Rectal smooth muscle tissue (tissue), 1 donor: ENCODE measurements around the gene POLR2L.
A peak's percentile ranks its signal among the peaks of the same experiment; 100 is the strongest.

ENCODE experiments used
- H3K27ac ChIP-seq: one replicate; pipeline ENCODE4 v1.7.0; 2013; ENCODE audit warnings: low read depth, low read length, inconsistent platforms
- H3K27me3 ChIP-seq: one replicate; pipeline ENCODE4 v1.7.0; 2013; ENCODE audit warnings: low read length; ENCODE audit not compliant: control insufficient read depth, insufficient read depth
- H3K36me3 ChIP-seq: one replicate; pipeline ENCODE4 v1.7.0; 2013; ENCODE audit warnings: low read length; ENCODE audit not compliant: control insufficient read depth, insufficient read depth
- H3K4me1 ChIP-seq: one replicate; pipeline ENCODE4 v1.7.0; 2013; ENCODE audit warnings: low read length; ENCODE audit not compliant: control insufficient read depth, insufficient read depth
- H3K4me3 ChIP-seq: one replicate; pipeline ENCODE4 v1.7.0; 2013; ENCODE audit warnings: low read length
- H3K9ac ChIP-seq: one replicate; pipeline ENCODE4 v1.7.0; 2013; ENCODE audit warnings: low read length

The POLR2L gene

DNA sequence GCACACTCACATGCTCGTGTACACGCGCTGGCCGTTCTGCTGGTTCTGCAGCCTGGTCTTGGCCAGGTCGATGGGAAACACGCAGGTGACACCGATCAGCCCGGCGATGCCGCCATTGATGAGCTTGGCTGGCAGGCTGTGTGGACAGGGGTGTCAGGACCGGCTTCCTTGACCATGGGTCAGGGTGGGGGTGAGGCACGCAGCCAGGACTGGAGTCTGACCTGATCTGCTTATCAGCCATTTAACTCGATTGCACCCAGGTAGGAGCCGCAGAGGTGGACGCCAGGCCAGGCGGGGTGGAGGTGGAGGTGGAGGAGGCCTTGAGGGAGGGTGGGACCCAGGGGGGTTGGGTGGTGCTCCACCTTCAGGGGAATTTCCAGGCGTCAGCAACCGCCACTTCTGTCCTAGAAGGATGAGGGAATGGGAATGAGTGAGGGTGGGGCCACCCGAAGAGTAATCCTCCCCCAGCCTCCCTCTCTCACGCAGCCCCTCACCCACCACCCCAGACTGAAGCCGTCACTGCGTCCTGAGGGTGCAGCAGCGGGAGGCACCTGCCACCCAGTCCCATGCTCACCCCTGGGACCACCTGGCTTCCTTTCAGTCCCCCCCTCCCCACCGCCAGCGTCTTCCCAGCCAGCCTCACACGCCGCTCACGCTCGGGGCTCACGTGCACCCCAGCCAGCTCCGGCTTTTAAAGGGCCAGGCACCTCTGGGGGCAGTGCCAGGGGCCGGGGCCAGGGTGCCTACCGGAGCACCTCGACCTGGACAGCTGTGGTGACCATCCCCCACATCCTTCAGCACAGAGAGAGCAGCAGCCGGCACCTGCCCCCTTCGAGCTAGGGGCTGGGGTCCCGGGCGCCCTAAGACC lies 47.3 kb downstream of the POLR2L start:
- peaks cover 3% of the 10 kb centered on the region for H3K36me3 ChIP-seq
- peak overlapping the region; percentile 71 for H3K4me3 ChIP-seq
- no peak overlapping the region for H3K27ac ChIP-seq
- no peaks in the 10 kb centered on the region for H3K27me3 ChIP-seq
- no peak overlapping the region for H3K9ac ChIP-seq
- peaks cover 7% of the 10 kb centered on the region for H3K4me1 ChIP-seq

DNA sequence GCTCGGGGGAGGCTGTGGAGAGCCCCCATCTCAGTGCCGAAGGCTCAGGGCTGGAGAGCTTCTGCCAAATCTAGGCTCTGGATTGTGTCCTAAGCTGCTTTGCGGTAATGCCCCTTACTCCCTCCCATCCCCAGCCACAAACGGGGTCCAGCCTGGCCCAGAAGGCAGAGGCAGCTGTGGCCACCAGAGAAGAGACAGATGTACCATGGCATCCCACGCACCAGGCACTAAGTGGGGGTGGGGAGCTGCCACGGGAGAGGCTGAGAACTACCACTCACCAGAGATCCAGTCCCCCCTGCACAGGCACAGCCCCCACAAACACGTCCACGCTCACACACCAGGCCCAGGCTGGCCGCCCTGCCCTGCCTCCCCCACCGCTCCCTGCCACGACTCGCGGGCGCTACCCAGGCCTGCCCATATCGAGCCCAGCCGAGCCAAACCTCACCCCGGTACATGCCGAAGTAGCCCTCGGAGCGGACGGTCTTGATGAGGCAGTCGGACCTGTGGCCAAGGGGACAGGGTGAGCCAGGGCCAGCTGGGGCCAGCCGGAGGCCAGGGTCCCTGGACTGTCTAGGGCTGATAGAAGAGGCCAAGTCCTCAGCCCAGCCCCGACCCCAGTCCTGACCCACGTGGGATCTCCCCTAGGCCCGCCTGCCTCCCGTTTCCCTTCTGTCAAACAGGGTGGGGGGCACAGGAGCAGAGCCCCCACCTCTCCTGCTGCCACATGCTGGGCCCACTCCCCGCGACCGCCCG lies 48.1 kb downstream of the POLR2L start:
- no peak overlapping the region for H3K4me3 ChIP-seq
- H3K27ac ChIP-seq, result no peak overlapping the region
- H3K27me3 ChIP-seq, result peaks cover 5% of the 10 kb centered on the region
- H3K36me3 ChIP-seq, result no peaks in the 10 kb centered on the region
- H3K9ac ChIP-seq, result no peak overlapping the region
- H3K4me1 ChIP-seq, result peaks cover 7% of the 10 kb centered on the region

DNA sequence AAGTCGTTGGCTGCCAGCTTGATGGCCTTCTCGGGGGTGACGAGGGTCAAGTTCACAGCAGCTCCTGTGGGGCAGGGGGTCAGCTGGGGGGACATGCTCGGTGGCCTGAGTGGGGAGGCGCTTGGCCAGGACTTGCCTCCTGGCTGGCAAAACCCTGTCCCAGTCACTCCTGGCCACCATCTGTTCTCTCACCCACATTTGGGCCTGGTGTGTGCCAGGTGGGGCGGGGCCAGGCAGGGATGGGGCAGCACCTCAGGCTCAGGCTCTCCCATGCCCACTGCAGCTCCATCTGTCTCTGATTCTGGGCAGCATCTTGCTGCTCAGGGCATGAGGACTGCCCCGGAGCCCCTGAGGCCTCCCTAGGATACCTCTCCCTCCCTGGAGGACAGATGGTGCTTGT lies 48.8 kb downstream of the POLR2L start:
- H3K27me3 ChIP-seq, result peaks cover 6% of the 10 kb centered on the region
- peaks cover 7% of the 10 kb centered on the region for H3K4me1 ChIP-seq
- no peak overlapping the region for H3K27ac ChIP-seq
- H3K36me3 ChIP-seq, result no peaks in the 10 kb centered on the region
- H3K9ac ChIP-seq, result no peak overlapping the region
- no peak overlapping the region for H3K4me3 ChIP-seq

DNA sequence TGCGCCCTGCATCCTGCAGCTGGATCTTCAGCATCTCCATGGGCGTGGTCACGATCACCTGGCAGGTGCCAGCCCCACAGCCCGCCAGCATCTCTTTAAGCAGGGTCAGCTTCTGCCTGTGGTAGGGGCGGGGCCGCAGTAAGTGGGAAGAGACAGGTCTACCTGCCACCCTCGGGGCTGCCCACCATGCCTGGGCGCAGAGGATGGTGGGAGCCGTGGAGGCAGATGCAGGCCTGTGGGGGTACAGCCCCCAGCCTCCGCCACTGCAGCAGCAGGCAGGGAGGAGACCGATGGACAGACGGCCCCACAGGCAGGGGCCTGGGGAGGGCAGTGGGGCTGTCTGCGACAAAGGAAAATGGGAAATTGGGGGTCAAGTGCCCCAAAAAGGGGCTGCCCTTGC lies 49.5 kb downstream of the POLR2L start:
- peaks cover 6% of the 10 kb centered on the region for H3K27me3 ChIP-seq
- no peak overlapping the region for H3K27ac ChIP-seq
- H3K4me3 ChIP-seq, result no peak overlapping the region
- no peak overlapping the region for H3K9ac ChIP-seq
- H3K36me3 ChIP-seq, result no peaks in the 10 kb centered on the region
- H3K4me1 ChIP-seq, result peaks cover 7% of the 10 kb centered on the region

DNA sequence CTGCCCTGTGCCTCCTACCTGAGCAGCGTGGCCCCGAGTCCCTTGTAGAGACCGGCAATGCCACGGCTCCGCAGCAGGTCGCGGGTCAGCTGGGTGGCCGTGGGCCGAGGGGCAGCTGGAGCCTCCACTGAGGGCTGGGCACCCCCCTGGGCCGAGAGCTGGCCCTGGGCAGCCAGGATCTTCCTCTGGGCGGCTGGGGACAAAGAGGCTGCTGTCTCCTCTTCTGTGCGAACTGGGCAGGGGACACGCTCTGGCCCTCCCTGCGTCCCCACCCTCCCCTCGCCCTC lies 49.9 kb downstream of the POLR2L start:
- Histone ChIP-seq H3K9ac (no peak overlapping the region), H3K36me3 (no peaks in the 10 kb centered on the region), H3K27me3 (peaks cover 6% of the 10 kb centered on the region), H3K4me1 (peaks cover 7% of the 10 kb centered on the region), H3K27ac (no peak overlapping the region), H3K4me3 (no peak overlapping the region)

DNA sequence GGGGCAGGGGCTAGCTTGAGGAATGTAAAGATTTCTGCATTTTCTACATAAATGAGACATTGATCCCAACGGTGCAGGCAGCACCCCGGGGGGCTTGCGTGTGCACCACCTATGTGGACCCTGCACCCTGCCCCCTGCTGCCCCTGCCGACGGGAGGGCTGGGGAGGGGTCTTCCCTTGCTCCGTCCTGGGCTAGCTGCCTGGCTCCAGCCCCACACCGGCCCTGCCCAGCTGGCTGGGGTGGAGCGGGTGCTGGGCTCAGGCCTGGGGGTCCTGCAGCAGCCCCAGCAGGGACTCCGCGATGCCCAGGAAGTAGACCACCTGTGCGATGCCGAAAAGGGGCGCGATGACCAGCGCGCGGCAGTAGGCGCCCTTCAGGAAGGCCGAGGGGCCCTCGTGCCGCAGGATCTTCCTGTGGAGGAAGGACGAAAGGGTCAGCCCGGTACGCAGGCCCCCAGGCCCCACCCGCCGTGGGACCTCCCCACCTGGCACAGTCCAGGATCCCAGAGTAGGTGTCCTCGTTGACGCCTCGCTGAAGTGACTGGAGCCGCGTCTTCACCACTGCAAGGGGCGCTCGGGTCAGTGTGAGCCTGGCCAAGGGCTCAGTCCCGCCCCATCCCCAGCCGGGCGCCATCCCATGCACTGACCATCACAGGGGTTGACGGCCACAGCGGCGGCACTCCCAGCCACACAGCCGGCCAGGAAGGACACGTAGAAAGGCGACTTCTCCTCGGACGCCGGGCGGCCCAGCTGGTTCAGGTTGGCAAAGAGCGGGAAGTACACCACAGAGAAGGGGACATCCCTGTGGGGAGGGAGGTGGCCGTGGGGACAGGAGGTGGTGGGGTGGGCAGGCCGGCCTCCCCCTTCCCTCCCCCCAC lies 50.4 kb downstream of the POLR2L start:
- H3K27ac ChIP-seq, result no peak overlapping the region
- H3K36me3 ChIP-seq, result no peaks in the 10 kb centered on the region
- H3K9ac ChIP-seq, result no peak overlapping the region
- H3K27me3 ChIP-seq, result peaks cover 6% of the 10 kb centered on the region
- H3K4me1 ChIP-seq, result peaks cover 5% of the 10 kb centered on the region
- no peak overlapping the region for H3K4me3 ChIP-seq

DNA sequence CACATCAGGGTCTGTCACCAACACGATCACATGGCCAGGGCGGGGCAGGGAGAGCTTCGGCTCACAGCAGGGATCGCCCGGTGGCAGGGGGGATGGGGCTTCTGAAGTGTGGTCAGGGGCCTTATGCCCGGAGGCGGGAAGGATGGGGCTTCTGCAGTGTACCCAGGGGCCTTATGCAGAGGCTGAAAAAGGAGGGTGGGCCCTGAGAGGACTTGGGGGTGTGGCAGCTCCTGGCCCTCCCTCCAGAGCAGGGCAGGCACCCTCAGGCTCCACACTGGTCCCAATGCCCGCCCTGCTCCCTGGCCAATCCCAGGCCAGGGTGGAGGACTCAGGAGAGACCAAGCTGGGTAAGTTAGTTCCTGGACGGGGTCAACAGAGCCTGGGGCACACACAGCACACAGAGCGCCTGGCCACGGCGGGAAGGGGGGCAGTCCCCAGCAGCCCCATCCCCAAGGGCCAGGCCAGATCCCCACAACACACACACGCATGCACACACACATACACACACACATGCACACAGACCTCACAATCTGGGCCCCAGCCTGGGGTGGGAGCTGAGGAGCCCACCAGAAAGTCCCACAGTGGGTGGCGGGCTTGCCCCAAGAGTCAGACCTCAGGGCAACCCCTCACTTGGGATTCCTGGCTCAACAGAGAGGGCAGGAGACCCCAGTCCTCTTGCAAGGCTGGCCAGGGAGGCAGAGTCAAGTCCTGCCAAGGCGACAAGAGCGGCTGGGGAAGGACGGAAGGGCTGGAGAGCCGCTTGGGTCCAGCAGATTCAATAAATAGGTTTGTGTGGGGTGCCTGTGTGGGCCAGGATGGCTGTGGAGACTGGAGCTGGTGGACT lies 51.4 kb downstream of the POLR2L start:
- Histone ChIP-seq H3K27ac (no peak overlapping the region), H3K4me1 (no peaks in the 10 kb centered on the region), H3K9ac (no peak overlapping the region), H3K36me3 (no peaks in the 10 kb centered on the region), H3K27me3 (peaks cover 6% of the 10 kb centered on the region), H3K4me3 (no peak overlapping the region)

DNA sequence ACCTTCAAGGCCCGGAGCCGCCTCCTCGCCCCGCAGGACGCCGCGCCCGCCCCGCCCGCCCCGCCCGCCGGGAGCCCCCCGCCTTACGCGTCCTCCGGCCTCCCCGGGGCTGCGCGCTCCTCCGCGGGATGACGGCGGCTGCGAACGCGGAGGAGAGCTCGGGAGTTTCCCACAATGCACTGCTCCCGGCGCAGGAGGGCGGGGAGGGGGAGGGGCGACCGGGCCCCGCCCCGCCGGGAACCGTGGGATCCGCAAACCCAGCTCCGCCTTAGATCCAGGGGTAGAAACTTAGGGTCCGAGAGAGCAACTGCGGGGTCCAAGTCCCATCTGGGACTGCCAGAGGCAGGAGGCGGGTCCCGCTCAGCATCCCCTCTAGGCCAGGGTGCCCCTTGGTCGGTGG lies 52.4 kb downstream of the POLR2L start, which contains the start of gene CEND1:
Gene CEND1 (minus strand): TSS at position 148 of the 400 bp plus-strand sequence. CDS start 1,514 bp downstream, outside the sequence.
- Histone ChIP-seq H3K9ac (no peak within 1 kb of the TSS), H3K27me3 (peaks cover 6% of the 10 kb centered on the region), H3K4me3 (no peak within 1 kb of the TSS), H3K36me3 (no peaks in the 10 kb centered on the region), H3K4me1 (no peaks in the 10 kb centered on the region), H3K27ac (no peak within 1 kb of the TSS)
